Loucy (cell line): ENCODE data around the gene NR1I3.
A peak's percentile ranks its signal among the peaks of the same experiment; 100 is the strongest.

Experiments
- H2AFZ ChIP-seq: fragments of 200-600 bp; sonication (generic); 2 replicates; pipeline ENCODE4 v1.6.0; 2016; ENCODE audit warnings: antibody characterized with exemption, mild to moderate bottlenecking, low read length, moderate library complexity
- H3F3A ChIP-seq: fragments of 200-600 bp; 2 replicates; pipeline ENCODE4 v1.6.0; 2016; ENCODE audit warnings: antibody characterized with exemption, low read depth, mild to moderate bottlenecking
- H3K27me3 ChIP-seq: fragments of 200-600 bp; sonication (generic); 2 replicates; pipeline ENCODE4 v1.6.1; 2014; ENCODE audit warnings: low read length, mild to moderate bottlenecking; ENCODE audit not compliant: insufficient read depth, poor library complexity, severe bottlenecking
- H3K36me3 ChIP-seq: fragments of 200-600 bp; sonication (generic); 2 replicates; pipeline ENCODE4 v1.6.1; 2016; ENCODE audit warnings: low read length; ENCODE audit not compliant: insufficient read depth
- H3K4me1 ChIP-seq: fragments of 200-600 bp; sonication (generic); 2 replicates; pipeline ENCODE4 v1.5.1; 2014; ENCODE audit warnings: low read length, mild to moderate bottlenecking; ENCODE audit not compliant: insufficient read depth, poor library complexity, severe bottlenecking
- H3K4me2 ChIP-seq: fragments of 200-600 bp; sonication (generic); 2 replicates; pipeline ENCODE4 v1.6.0; 2014; ENCODE audit warnings: antibody characterized with exemption, low read length, low read depth, mild to moderate bottlenecking; ENCODE audit not compliant: poor library complexity, severe bottlenecking
- H3K4me3 ChIP-seq: fragments of 200-600 bp; sonication (generic); 2 replicates; pipeline ENCODE4 v1.5.1; 2014; ENCODE audit warnings: low read length, mild to moderate bottlenecking, mixed read lengths; ENCODE audit not compliant: poor library complexity, severe bottlenecking
- H3K79me2 ChIP-seq: fragments of 200-600 bp; sonication (generic); 2 replicates; pipeline ENCODE4 v1.6.1; 2014; ENCODE audit warnings: low read length; ENCODE audit not compliant: insufficient read depth
- H3K9ac ChIP-seq: fragments of 200-600 bp; sonication (generic); 2 replicates; pipeline ENCODE4 v1.6.0; 2014; ENCODE audit warnings: mild to moderate bottlenecking, low read depth, low read length, moderate library complexity; ENCODE audit not compliant: poor library complexity, severe bottlenecking
- H3K9me2 ChIP-seq: fragments of 200-600 bp; sonication (generic); replicated peaks from 2 replicates; pipeline ENCODE4 v1.6.1; 2016; ENCODE audit warnings: low read depth, low read length, mixed read lengths
- H3K9me3 ChIP-seq: fragments of 200-600 bp; sonication (generic); 2 replicates; pipeline ENCODE4 v1.6.1; 2014; ENCODE audit warnings: mild to moderate bottlenecking, antibody characterized with exemption, low read length, low read depth; ENCODE audit not compliant: insufficient read depth
- H4K20me1 ChIP-seq: fragments of 200-600 bp; sonication (generic); 2 replicates; pipeline ENCODE4 v1.6.0; 2014; ENCODE audit warnings: antibody characterized with exemption, low read length, mild to moderate bottlenecking; ENCODE audit not compliant: insufficient read depth, poor library complexity, severe bottlenecking
- CTCF ChIP-seq: fragments of 200-600 bp; sonication (generic); conservative IDR thresholded peaks from 2 replicates; pipeline ENCODE4 v1.5.1; 2014; ENCODE audit warnings: mild to moderate bottlenecking, antibody characterized with exemption, low read length
- EZH2phosphoT487 ChIP-seq: fragments of 200-600 bp; IDR thresholded peaks from 2 replicates; pipeline ENCODE4 v1.6.1; 2018; ENCODE audit warnings: antibody characterized with exemption, mild to moderate bottlenecking, moderate library complexity, borderline replicate concordance

NR1I3 gene

GRCh38 chr1:161195171-161195570 is 42.8 kb downstream of the NR1I3 start:
- Histone ChIP-seq H3K9ac (no peak overlapping the region), H3K79me2 (no peaks in the 10 kb centered on the region), H4K20me1 (no peaks in the 10 kb centered on the region), H3F3A (no peaks in the 10 kb centered on the region), H3K4me2 (no peak overlapping the region), H3K36me3 (no peaks in the 10 kb centered on the region), H3K4me1 (peaks cover under 1% of the 10 kb centered on the region), H3K27me3 (no peaks in the 10 kb centered on the region), H3K9me3 (no peaks in the 10 kb centered on the region), H3K4me3 (no peak overlapping the region), H2AFZ (peak overlapping the region; percentile 54), H3K9me2 (no peaks in the 10 kb centered on the region)
- TF ChIP-seq CTCF = no peak
- no peak for TF ChIP-seq EZH2phosphoT487

- H3K36me3 ChIP-seq = no peaks in the 10 kb centered on the region
- no peak overlapping the region for H3K4me3 ChIP-seq
- H3K9me3 ChIP-seq = no peaks in the 10 kb centered on the region
- TF ChIP-seq CTCF = no peak
- no peak for TF ChIP-seq EZH2phosphoT487
- no peak overlapping the region for H2AFZ ChIP-seq
- no peaks in the 10 kb centered on the region for H3K27me3 ChIP-seq
- no peaks in the 10 kb centered on the region for H3K4me1 ChIP-seq
- H3F3A ChIP-seq = no peaks in the 10 kb centered on the region
- no peak overlapping the region for H3K9ac ChIP-seq
- no peak overlapping the region for H3K4me2 ChIP-seq
- H3K9me2 ChIP-seq = no peaks in the 10 kb centered on the region
- H4K20me1 ChIP-seq = no peaks in the 10 kb centered on the region
- H3K79me2 ChIP-seq = no peaks in the 10 kb centered on the region
Measured at GRCh38 chr1:161193561-161194235, 44.3 kb downstream of the NR1I3 start.

GRCh38 chr1:161192476-161193465 is 45.2 kb downstream of the NR1I3 start:
- Histone ChIP-seq H3K36me3 (no peaks in the 10 kb centered on the region), H3K4me2 (no peak overlapping the region), H3K9ac (peak overlapping the region; percentile 23), H3K4me1 (no peaks in the 10 kb centered on the region), H3F3A (no peaks in the 10 kb centered on the region), H2AFZ (peak overlapping the region; percentile 64), H3K4me3 (no peak overlapping the region), H3K27me3 (no peaks in the 10 kb centered on the region), H3K79me2 (no peaks in the 10 kb centered on the region), H3K9me3 (no peaks in the 10 kb centered on the region), H3K9me2 (no peaks in the 10 kb centered on the region), H4K20me1 (no peaks in the 10 kb centered on the region)
- TF ChIP-seq EZH2phosphoT487 (no peak), CTCF (peak; percentile 87)
